Karpas-422 (cell line): ENCODE data around the gene LINGO1. TPM values are rescaled to one million over a fixed set of nuclear protein-coding genes. Genes with fewer than 3 reads are reported as not detected.

Experiments used
- total RNA-seq: library from RNA; depleted of rRNA; stranded (reverse); fragments of >200 nt; shearing (Covaris generic); gene quantifications from 2 replicates; pipeline ENCODE4 v1.2.3, GENCODE V29; 2014; ENCODE audit warnings: low replicate concordance; rRNA removed

LINGO1 gene
- total RNA-seq, 1 experiment from 2014 or later, result not detected

Other genes with a start within 250 kb of the LINGO1 start
- gene PEAK1, start 212.8 kb downstream of the LINGO1 start, total RNA-seq, result 1.4 and 2.5 TPM in 2 replicates
- 21.4 and 26.2 TPM in 2 replicates for gene HMG20A, start 212.0 kb downstream of the LINGO1 start, total RNA-seq